KG1 (cell line): ENCODE results near the gene MED15.
"Not testable (repeated sequence)": the region's sequence is repeated elsewhere in the genome, so short reads cannot be mapped to it uniquely, and the experiment has no call there.

Experiments
- DNase-seq: peaks from one replicate; lab custom pipeline; 2025; lab: John Stamatoyannopoulos, UW

MED15 gene

GRCh38 chr22:20604092-20604747 is 96.8 kb downstream of the MED15 start:
- DNase-seq: no peak

GRCh38 chr22:20604776-20605221 is 97.4 kb downstream of the MED15 start:
- no peak for DNase-seq

DNA sequence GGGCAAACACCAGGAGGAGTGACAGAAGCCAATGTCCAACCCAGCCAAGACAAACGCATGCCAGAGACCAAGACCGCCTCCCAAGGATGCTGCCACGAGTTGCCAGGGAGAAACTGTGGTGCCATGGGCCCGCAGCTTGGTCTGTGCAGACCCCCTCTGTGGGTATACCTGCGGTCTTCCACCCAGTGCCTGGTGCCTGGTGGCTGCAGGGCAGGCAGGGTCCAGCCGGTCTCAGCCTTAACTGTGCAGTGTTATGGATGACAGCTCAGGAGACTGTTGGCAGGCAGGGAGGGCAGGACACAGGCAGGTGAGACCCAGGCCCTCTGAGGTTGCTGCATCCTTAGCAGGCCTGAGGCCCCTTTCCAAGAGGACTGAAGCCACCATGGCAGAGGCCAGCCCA is 97.9 kb downstream of the MED15 start:
- DNase-seq: no peak

- DNase-seq: peak; percentile 23
Observed at GRCh38 chr22:20606041-20606783, 98.8 kb downstream of the MED15 start.

- DNase-seq: no peak
Observed at GRCh38 chr22:20606784-20607128, 99.3 kb downstream of the MED15 start.

GRCh38 chr22:20607157-20607907 is 99.9 kb downstream of the MED15 start:
- DNase-seq: no peak

- no peak for DNase-seq
Observed at GRCh38 chr22:20610243-20610686, 102.9 kb downstream of the MED15 start.

GRCh38 chr22:20610757-20611156 is 103.3 kb downstream of the MED15 start:
- no peak for DNase-seq

- no peak for DNase-seq
Observed at GRCh38 chr22:20611418-20611817, 104.0 kb downstream of the MED15 start.

DNA sequence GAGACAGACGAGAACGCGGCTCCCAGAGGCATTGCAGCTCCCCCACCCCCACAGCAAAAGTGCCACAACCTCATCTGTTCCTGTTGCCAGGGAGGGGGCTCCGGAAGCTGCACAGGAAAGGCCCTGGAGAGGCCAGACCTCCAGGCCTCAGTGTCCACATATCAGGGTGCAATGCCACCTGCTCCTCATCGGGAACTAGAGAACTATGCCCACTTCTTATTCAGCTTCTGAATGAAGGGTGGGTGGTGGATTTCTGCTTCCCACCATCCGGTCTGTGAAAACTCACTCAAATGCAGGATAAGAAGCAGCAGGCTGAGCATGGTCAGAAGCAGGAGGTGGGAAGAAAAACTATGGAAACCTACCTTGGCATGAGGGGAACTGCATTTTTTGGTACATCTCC is 105.9 kb downstream of the MED15 start:
- no peak for DNase-seq

- no peak for DNase-seq
Observed at GRCh38 chr22:20615021-20615420, 107.6 kb downstream of the MED15 start.

- no peak for DNase-seq
Observed at GRCh38 chr22:20615533-20616450, 108.4 kb downstream of the MED15 start.

GRCh38 chr22:20616451-20617043 is 109.1 kb downstream of the MED15 start:
- DNase-seq: no peak

GRCh38 chr22:20618488-20618887 is 111.1 kb downstream of the MED15 start:
- no peak for DNase-seq

- no peak for DNase-seq
Observed at GRCh38 chr22:20619045-20619892, 111.9 kb downstream of the MED15 start.

- not testable (repeated sequence) for DNase-seq
Observed at GRCh38 chr22:20619893-20620194, 112.4 kb downstream of the MED15 start.

DNA sequence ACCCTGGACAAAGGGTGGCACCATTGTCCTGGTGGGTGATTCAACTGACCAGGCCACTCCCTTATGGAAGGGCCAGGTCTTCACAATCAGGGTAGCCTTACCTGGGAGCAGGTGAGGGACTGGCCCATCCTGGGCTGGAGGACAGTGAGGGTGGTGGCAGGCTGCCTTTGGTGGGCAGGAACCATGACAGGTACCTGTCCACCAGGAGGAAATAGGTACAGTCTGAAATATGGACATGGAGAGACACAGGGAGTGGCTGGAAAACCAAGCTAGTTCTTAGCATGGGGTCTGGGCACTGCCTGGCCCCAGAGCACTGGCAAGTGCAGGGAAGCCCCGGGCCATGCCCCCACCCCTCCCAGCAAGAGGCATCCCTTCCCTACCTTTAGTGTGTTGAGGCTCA is 113.8 kb downstream of the MED15 start:
- no peak for DNase-seq

DNA sequence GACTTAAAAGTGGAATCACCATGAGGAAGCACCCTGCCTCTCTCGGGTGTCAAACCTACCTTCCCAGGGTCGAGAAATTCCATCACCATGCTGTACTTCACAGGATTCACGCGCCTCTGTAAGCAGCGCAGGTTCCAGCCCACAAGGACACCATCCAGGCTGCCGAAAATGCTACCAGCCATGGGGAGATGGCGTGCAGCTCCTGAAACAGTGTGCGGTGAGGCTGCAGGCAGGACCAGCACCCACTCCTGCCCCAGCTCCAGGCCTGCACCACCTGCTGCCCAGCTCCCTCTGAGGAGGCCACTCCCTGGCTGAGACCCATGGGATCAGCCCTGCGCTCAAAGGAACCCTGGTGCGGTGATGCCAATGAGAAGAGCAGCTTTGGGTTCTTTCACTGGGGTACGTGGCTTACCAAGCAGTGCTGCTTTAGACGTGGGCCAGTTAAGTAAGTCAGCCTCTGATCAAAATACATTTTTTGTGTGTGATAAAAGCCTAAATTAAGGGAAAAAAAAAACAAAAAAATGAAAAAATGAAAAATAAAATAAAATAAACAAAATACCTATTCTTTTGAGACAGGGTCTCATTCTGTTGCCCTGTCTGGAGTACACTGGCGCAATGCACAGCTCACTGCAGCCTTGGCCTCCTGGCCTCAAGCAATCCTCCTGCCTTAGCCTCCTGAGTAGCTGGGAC is 115.4 kb downstream of the MED15 start:
- DNase-seq: no peak

- DNase-seq: no peak
Observed at GRCh38 chr22:20624161-20624616, 116.8 kb downstream of the MED15 start.

- no peak for DNase-seq
Observed at GRCh38 chr22:20625270-20625669, 117.9 kb downstream of the MED15 start.
